Measurements from ENCODE around the gene MIPEP.

The MIPEP gene

DNA sequence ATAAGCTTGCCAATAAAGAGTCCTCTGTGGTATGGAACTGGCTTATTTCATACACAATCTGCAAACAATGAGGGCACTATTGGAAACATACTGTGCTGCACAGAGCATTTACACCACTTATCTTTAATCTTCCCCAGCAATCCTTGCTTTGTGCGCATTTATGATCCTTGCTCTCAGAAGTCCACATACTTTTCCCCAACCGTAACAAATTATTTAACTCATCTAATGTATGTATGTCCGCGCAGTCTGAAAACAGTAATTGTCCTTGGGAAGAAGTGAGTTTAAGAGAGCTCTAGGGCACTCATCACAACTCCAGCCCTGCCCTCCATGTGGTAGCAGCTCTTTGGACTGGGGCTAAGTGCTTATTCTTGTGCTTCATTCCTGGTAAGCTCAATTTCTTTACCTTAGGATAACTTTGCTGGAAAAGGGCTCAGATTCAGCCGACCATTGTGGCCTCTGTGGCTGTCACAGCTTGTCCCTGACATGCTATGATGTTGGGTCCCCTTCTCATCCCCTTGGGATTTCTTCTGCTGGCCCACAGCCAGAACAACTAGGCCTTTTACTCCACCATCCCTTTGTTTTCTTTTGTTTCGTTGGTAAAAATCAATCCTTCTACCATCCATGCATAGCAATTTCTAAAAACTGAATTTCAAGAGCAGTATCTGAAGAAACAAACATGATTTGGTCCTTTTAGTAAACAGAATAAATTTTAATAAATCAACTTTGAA is 166.3 kb downstream of the MIPEP start:
- in situ Hi-C loops (cut with MboI; ENCODE audit: low sequenced_read_pairs), result no loop called here

- in situ Hi-C loops (cut with MboI; ENCODE audit: low sequenced_read_pairs), result no loop called here
These were observed 170.2 kb downstream of the MIPEP start for GRCh38 chr13:23718996-23719395.

DNA sequence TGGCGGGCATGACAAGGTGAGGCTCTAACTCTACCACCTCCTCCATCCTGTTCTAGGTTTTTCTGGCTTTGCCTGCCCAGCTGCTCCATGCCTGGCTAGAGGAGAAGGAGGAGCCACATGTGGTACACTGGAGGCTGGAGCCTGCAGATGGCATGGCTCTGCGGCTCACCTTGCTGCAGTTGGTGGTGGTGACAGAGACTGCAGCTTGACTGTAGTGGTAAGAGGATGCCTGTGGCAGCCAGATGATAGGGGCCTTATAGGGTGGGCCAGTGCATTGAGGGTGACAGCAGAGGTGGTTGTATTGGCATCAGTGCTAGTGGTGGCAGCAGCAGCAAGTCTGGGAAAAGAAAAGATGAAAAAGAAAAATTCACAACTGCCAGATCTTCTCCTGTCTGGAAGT is 172.8 kb downstream of the MIPEP start:
- in situ Hi-C loops (cut with MboI; ENCODE audit: low sequenced_read_pairs), result no loop called here

- in situ Hi-C loops (cut with MboI; ENCODE audit: low sequenced_read_pairs), result no loop called here
These were observed 173.4 kb downstream of the MIPEP start for GRCh38 chr13:23715762-23716235.

- in situ Hi-C loops (cut with MboI; ENCODE audit: low sequenced_read_pairs), result no loop called here
These were observed 174.0 kb downstream of the MIPEP start for GRCh38 chr13:23715092-23715761.

- in situ Hi-C loops (cut with MboI; ENCODE audit: low sequenced_read_pairs), result no loop called here
These were observed 174.5 kb downstream of the MIPEP start for GRCh38 chr13:23714672-23715071.

DNA sequence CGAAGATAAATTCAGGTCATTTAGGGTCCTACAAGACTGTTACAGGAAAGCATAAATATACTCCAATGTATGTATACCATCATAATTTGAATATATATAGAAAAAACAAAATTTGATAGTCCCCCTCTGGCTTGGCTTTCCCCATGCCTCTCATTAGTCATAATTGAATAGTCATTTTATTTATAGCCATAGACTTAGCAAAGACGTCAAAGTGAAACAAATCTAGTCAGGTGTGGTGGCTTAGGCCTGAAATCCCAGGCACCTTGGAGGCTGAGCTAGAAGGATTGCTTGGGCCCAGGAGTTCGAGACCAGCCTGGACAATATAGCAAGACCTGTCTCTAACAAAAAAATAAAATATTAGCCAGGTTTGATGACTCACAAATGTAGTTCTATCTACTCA is 177.8 kb downstream of the MIPEP start:
- in situ Hi-C loops (cut with MboI; ENCODE audit: low sequenced_read_pairs), result no loop called here

- in situ Hi-C loops (cut with MboI; ENCODE audit: low sequenced_read_pairs), result no loop called here
These were observed 178.8 kb downstream of the MIPEP start for GRCh38 chr13:23710366-23710765.

GRCh38 chr13:23709536-23709935 is 179.7 kb downstream of the MIPEP start:
- in situ Hi-C loops (cut with MboI; ENCODE audit: low sequenced_read_pairs), result no loop called here

GRCh38 chr13:23707674-23708073 is 181.5 kb downstream of the MIPEP start:
- in situ Hi-C loops (cut with MboI; ENCODE audit: low sequenced_read_pairs), result no loop called here

GRCh38 chr13:23705583-23705982 is 183.6 kb downstream of the MIPEP start:
- in situ Hi-C loops (cut with MboI; ENCODE audit: low sequenced_read_pairs), result no loop called here

GRCh38 chr13:23703246-23703860 is 185.8 kb downstream of the MIPEP start:
- in situ Hi-C loops (cut with MboI; ENCODE audit: low sequenced_read_pairs), result no loop called here

- in situ Hi-C loops (cut with MboI; ENCODE audit: low sequenced_read_pairs), result no loop called here
These were observed 187.6 kb downstream of the MIPEP start for GRCh38 chr13:23701636-23702035.

GRCh38 chr13:23701186-23701585 is 188.0 kb downstream of the MIPEP start:
- in situ Hi-C loops (cut with MboI; ENCODE audit: low sequenced_read_pairs), result no loop called here

DNA sequence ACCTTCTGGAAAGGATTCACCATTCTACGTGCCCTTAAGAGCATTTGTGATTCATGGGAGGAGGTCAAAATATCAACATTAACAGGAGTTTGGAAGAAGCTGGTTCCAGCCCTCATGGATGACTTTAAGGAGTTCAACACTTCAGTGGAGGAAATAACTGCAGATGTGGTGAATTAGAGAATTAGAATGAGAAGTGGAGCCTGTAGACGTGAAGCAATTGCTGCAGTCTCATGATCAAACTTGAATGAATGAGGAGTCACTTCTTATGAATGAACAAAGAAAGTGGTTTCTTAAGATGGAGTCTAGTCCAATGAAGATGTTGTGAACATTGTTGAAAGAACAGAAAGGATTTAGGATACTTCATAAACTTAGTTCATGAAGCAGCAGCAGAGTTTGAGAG is 189.9 kb downstream of the MIPEP start:
- in situ Hi-C loops (cut with MboI; ENCODE audit: low sequenced_read_pairs), result no loop called here

- in situ Hi-C loops (cut with MboI; ENCODE audit: low sequenced_read_pairs), result no loop called here
These were observed 191.4 kb downstream of the MIPEP start for GRCh38 chr13:23697772-23698313.

DNA sequence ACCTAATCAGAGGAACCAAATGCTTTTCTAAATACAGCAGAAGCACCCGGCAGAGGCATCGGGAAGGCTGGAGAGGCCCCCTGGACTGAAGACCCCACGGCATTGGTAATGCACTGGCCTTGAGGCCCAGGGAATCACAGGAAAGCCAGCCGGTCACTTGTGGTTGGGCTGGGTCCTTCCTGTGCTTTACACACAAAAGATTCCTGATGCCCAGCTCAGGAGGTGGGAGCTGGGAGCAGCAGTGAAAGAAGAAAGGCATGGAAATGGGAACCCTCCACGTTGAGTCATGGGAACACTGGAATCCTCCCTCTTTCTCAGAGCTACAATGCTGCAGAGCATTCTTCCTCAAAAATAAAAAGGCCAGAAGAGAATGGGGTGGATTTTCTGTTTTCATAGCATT is 192.6 kb downstream of the MIPEP start:
- in situ Hi-C loops (cut with MboI; ENCODE audit: low sequenced_read_pairs), result no loop called here

GRCh38 chr13:23695711-23696464 is 193.3 kb downstream of the MIPEP start:
- in situ Hi-C loops (cut with MboI; ENCODE audit: low sequenced_read_pairs), result no loop called here

DNA sequence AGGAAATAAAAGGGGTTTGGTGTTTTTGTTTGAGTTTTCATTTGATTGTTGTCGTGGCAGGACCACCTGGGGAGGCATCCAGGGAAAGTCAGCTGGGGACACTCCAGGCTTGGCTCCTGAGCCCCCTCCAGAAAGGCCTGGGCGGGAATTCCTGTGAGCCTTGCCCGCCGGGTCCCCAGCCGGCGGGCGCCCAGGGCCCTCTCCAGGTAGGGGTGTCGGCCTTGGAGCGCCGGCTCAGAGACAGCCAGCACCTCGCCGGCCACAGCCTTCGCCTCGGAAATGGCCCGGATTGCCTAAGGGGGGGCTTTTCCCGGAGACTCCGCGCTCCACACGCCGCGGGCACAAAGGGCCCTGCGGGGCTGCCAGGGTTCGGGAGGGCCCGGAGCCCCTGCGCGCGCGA is 194.0 kb downstream of the MIPEP start:
- in situ Hi-C loops (cut with MboI; ENCODE audit: low sequenced_read_pairs), result no loop called here

GRCh38 chr13:23692816-23693215 is 196.4 kb downstream of the MIPEP start:
- in situ Hi-C loops (cut with MboI; ENCODE audit: low sequenced_read_pairs), result no loop called here

GRCh38 chr13:23690668-23691067 is 198.5 kb downstream of the MIPEP start:
- in situ Hi-C loops (cut with MboI; ENCODE audit: low sequenced_read_pairs), result no loop called here

Measured in hTERT RPE-1 (cell line).